Gastroesophageal sphincter (tissue), 3 donors: ENCODE results near the gene UMAD1.

Experiments used
- EP300 ChIP-seq: sonication (generic); formaldehyde crosslinking; IDR thresholded peaks from one replicate; pipeline ENCODE4 v1.6.1; 2017; ENCODE audit warnings: antibody characterized with exemption, mild to moderate bottlenecking
- POLR2A ChIP-seq, 2 donors: fragments of 450-650 bp; IDR thresholded peaks; one replicate each; pipeline ENCODE4 v1.6.1; 2017; ENCODE audit warnings: antibody characterized with exemption in 2 of 2, mild to moderate bottlenecking in 2 of 2, moderate library complexity in 1 of 2
- POLR2AphosphoS5 ChIP-seq: sonication (generic); formaldehyde crosslinking; IDR thresholded peaks from one replicate; pipeline ENCODE4 v1.6.1; 2017; ENCODE audit warnings: antibody characterized with exemption
- TF ChIP-seq, protein P1 (sequence below), 4 experiments: fragments of 200-600 bp in 2 of 4; fragments of 450-650 bp in 2 of 4; sonication (generic) in 1 of 4; IDR thresholded peaks; one replicate each; pipeline ENCODE4 v1.5.1; 2017 to 2019; ENCODE audit warnings: antibody characterized with exemption in 4 of 4, mild to moderate bottlenecking in 2 of 4, moderate library complexity in 2 of 4

DNA sequence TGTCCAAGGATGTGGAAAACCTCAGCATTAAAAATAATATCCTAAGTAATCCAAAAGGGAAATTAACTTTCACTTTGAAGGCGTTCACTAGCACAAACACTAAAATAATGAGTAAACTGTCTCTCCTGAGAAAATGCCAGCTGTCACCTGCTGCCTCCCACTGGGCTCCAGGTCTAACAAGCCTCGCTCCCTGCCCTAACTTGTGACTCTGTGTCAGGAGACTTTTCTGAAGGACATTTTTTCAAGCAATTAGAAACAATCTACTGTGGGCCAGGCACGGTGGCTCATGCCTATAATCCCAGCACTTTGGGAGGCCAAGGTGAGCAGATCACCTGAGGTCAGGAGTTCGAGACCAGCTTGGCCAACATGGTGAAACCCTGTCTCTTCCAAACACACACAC lies 255.2 kb downstream of the UMAD1 start:
- TF ChIP-seq, protein P1, sequence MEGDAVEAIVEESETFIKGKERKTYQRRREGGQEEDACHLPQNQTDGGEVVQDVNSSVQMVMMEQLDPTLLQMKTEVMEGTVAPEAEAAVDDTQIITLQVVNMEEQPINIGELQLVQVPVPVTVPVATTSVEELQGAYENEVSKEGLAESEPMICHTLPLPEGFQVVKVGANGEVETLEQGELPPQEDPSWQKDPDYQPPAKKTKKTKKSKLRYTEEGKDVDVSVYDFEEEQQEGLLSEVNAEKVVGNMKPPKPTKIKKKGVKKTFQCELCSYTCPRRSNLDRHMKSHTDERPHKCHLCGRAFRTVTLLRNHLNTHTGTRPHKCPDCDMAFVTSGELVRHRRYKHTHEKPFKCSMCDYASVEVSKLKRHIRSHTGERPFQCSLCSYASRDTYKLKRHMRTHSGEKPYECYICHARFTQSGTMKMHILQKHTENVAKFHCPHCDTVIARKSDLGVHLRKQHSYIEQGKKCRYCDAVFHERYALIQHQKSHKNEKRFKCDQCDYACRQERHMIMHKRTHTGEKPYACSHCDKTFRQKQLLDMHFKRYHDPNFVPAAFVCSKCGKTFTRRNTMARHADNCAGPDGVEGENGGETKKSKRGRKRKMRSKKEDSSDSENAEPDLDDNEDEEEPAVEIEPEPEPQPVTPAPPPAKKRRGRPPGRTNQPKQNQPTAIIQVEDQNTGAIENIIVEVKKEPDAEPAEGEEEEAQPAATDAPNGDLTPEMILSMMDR (IDR thresholded peaks at IDR 0.05), result no peak
- TF ChIP-seq POLR2A (IDR thresholded peaks at IDR 0.05) (no peak), POLR2AphosphoS5 (no peak), EP300 (no peak)
